GM15510 (cell line): ENCODE results near the gene MLYCD.

Source experiments
- POLR2A ChIP-seq: IDR thresholded peaks from 3 replicates; pipeline ENCODE4 v1.6.1; 2011; ENCODE audit warnings: borderline replicate concordance; ENCODE audit not compliant: insufficient read length; ENCODE audit errors: extremely low read depth

MLYCD gene

GRCh38 chr16:83929811-83930555 lies 31.1 kb downstream of the MLYCD start:
- TF ChIP-seq POLR2A: no peak

GRCh38 chr16:83930730-83931500 lies 32.0 kb downstream of the MLYCD start:
- no peak for TF ChIP-seq POLR2A

- TF ChIP-seq POLR2A: no peak
These were observed 32.6 kb downstream of the MLYCD start for GRCh38 chr16:83931556-83931955.

- no peak for TF ChIP-seq POLR2A
These were observed 33.4 kb downstream of the MLYCD start for GRCh38 chr16:83932304-83932703.

GRCh38 chr16:83932955-83933673 lies 34.2 kb downstream of the MLYCD start:
- no peak for TF ChIP-seq POLR2A

GRCh38 chr16:83933885-83934683 lies 35.2 kb downstream of the MLYCD start:
- no peak for TF ChIP-seq POLR2A

- no peak for TF ChIP-seq POLR2A
These were observed 35.7 kb downstream of the MLYCD start for GRCh38 chr16:83934684-83934977.

GRCh38 chr16:83935005-83935857 lies 36.3 kb downstream of the MLYCD start:
- TF ChIP-seq POLR2A: no peak

GRCh38 chr16:83935858-83936255 lies 36.9 kb downstream of the MLYCD start:
- TF ChIP-seq POLR2A: no peak

- no peak for TF ChIP-seq POLR2A
These were observed 37.8 kb downstream of the MLYCD start for GRCh38 chr16:83936581-83937165.

GRCh38 chr16:83937267-83937666 lies 38.4 kb downstream of the MLYCD start:
- no peak for TF ChIP-seq POLR2A

GRCh38 chr16:83937922-83938885 lies 39.3 kb downstream of the MLYCD start:
- no peak for TF ChIP-seq POLR2A

- TF ChIP-seq POLR2A: no peak
These were observed 40.4 kb downstream of the MLYCD start for GRCh38 chr16:83939266-83939855.

GRCh38 chr16:83940119-83940518 lies 41.2 kb downstream of the MLYCD start:
- no peak for TF ChIP-seq POLR2A
